Right lobe of liver (tissue), 4 donors: Measurements from ENCODE around the gene MST1.

Source experiments
- POLR2A ChIP-seq: fragments of 450-650 bp; IDR thresholded peaks from one replicate; pipeline ENCODE4 v1.6.1; 2017; ENCODE audit warnings: antibody characterized with exemption, mild to moderate bottlenecking
- TF ChIP-seq, protein P1 (sequence below), 4 donors: fragments of 200-600 bp in 3 of 4; fragments of 450-650 bp in 1 of 4; IDR thresholded peaks; one replicate each; pipeline versions ENCODE4 v1.5.1 to v1.8.0; 2016 to 2022; ENCODE audit warnings: antibody characterized with exemption in 4 of 4, mild to moderate bottlenecking in 2 of 4
- donor health status: DM: no; HTN: no; CAD: no.
- donor health status: DM: no; HTN: no; CAD: no.
- donor health status: DM: no; HTN: yes; CAD: no.

DNA sequence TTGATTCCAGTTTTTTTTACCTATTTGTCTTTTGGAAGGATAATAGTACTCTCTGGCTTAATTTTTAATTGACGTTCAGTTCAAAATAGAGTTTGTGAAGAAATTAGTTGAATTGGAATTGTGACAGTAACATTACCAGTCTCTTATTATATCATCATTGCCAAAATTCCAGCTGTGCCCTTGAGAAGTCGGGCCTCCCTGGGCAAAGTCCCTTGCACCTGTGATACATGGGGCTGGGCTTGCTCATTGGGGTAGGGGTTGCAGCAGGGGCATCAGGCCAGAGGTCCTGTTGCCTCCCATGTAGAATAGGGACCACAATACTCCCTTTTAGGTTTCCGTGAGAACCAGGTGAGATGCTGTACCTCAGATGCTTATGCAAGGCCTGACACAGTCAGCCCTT is 43.0 kb downstream of the MST1 start:
- TF ChIP-seq, protein P1, sequence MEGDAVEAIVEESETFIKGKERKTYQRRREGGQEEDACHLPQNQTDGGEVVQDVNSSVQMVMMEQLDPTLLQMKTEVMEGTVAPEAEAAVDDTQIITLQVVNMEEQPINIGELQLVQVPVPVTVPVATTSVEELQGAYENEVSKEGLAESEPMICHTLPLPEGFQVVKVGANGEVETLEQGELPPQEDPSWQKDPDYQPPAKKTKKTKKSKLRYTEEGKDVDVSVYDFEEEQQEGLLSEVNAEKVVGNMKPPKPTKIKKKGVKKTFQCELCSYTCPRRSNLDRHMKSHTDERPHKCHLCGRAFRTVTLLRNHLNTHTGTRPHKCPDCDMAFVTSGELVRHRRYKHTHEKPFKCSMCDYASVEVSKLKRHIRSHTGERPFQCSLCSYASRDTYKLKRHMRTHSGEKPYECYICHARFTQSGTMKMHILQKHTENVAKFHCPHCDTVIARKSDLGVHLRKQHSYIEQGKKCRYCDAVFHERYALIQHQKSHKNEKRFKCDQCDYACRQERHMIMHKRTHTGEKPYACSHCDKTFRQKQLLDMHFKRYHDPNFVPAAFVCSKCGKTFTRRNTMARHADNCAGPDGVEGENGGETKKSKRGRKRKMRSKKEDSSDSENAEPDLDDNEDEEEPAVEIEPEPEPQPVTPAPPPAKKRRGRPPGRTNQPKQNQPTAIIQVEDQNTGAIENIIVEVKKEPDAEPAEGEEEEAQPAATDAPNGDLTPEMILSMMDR (IDR thresholded peaks at IDR 0.05), result no peak
- no peak for TF ChIP-seq POLR2A
